Upper lobe of left lung (tissue), 4 donors: ENCODE measurements around the gene PGA3.

Experiments used
- POLR2AphosphoS5 ChIP-seq, 2 donors: sonication (generic); formaldehyde crosslinking; IDR thresholded peaks; one replicate each; pipeline ENCODE4 v1.5.1; 2017; ENCODE audit warnings: antibody characterized with exemption in 2 of 2
- TF ChIP-seq, protein P1 (sequence below), 6 experiments: fragments of 450-650 bp in 4 of 6; fragments of 200-600 bp in 2 of 6; sonication (generic) in 2 of 6; IDR thresholded peaks; one replicate each; pipeline ENCODE4 v1.5.1; 2016 to 2019; ENCODE audit warnings: antibody characterized with exemption in 6 of 6

DNA sequence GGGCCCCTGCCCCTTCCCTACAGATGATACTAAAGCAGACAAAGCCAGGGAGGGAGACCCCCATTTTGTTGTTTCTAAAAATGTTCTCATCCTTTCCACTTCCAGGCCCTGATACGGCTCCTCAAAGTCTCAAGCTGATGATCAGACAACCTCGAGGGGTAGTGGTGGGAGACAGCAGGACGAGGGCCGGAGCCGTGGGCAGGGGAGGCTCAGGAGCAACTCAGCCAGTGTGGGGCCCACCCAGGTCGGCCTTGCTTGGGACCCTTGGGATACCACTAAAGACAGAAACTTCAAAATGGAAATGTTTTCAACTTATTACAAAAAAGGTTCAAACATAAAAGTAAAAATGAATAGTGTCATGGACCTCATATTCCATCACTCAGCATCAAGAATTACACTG lies 26.9 kb upstream of the PGA3 start:
- TF ChIP-seq POLR2AphosphoS5 (IDR thresholded peaks at IDR 0.05) = no peak
- TF ChIP-seq, protein P1, sequence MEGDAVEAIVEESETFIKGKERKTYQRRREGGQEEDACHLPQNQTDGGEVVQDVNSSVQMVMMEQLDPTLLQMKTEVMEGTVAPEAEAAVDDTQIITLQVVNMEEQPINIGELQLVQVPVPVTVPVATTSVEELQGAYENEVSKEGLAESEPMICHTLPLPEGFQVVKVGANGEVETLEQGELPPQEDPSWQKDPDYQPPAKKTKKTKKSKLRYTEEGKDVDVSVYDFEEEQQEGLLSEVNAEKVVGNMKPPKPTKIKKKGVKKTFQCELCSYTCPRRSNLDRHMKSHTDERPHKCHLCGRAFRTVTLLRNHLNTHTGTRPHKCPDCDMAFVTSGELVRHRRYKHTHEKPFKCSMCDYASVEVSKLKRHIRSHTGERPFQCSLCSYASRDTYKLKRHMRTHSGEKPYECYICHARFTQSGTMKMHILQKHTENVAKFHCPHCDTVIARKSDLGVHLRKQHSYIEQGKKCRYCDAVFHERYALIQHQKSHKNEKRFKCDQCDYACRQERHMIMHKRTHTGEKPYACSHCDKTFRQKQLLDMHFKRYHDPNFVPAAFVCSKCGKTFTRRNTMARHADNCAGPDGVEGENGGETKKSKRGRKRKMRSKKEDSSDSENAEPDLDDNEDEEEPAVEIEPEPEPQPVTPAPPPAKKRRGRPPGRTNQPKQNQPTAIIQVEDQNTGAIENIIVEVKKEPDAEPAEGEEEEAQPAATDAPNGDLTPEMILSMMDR (IDR thresholded peaks at IDR 0.05) = no peak
